ENCODE results near the gene ANKRD40.

The ANKRD40 gene

GRCh38 chr17:50668025-50668837, 39.5 kb downstream of the ANKRD40 start:
- DNase-seq (ENCODE audit: low spot score), result no peak

DNA sequence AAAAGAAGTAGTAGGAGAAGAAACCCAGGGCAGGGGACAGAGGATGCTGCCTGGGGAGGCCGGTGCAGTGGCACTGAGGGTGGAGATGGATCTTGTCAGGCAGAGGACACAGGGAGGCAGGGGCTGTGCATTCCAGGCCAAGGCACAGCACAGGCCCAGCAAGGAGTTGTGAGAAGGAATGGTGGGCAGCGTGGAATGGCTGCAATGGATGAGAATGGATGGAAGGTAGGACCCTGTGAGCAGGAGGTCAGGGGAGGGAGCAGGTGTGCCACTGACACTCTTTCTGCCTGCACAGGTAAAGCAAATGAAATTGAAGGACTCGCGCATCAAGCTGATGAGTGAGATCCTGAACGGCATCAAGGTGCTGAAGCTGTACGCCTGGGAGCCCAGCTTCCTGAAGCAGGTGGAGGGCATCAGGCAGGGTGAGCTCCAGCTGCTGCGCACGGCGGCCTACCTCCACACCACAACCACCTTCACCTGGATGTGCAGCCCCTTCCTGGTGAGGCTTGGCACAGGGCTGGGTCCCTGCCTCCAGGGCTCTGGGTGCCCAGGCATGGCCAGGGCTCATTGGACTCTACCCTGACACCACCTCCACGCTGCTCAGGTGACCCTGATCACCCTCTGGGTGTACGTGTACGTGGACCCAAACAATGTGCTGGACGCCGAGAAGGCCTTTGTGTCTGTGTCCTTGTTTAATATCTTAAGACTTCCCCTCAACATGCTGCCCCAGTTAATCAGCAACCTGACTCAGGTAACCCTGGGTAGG, 40.3 kb downstream of the ANKRD40 start:
- DNase-seq (ENCODE audit: low spot score), result no peak

GRCh38 chr17:50666316-50666715, 41.4 kb downstream of the ANKRD40 start:
- no peak for DNase-seq (ENCODE audit: low spot score)

DNA sequence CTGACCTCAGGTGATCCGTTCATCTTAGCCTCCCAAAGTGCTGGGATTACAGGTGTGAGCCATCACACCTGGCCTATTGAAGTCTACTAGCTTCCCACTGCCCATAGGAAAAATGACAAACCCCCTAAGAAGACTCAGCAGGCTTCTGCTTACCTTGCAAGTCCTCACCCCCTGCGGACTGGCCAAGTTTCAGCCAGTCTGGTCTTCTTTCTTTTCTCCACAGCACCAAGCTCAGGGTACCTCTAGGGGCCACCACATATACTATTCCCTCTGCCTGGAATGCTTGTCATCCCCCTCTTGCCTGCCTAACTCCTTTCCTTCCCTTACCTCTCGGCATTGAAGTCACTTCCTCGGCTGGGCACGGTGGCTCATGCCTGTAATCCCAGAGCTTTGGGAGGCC, 41.9 kb downstream of the ANKRD40 start:
- no peak for DNase-seq (ENCODE audit: low spot score)

GRCh38 chr17:50664788-50665458, 42.8 kb downstream of the ANKRD40 start:
- DNase-seq (ENCODE audit: low spot score), result no peak

- DNase-seq (ENCODE audit: low spot score), result no peak
These were observed 43.8 kb downstream of the ANKRD40 start for GRCh38 chr17:50663812-50664374.

GRCh38 chr17:50662632-50663225, 45.0 kb downstream of the ANKRD40 start:
- no peak for DNase-seq (ENCODE audit: low spot score)

- DNase-seq (ENCODE audit: low spot score), result no peak
These were observed 45.8 kb downstream of the ANKRD40 start for GRCh38 chr17:50661795-50662391.

- no peak for DNase-seq (ENCODE audit: low spot score)
These were observed 46.4 kb downstream of the ANKRD40 start for GRCh38 chr17:50661348-50661747.

DNA sequence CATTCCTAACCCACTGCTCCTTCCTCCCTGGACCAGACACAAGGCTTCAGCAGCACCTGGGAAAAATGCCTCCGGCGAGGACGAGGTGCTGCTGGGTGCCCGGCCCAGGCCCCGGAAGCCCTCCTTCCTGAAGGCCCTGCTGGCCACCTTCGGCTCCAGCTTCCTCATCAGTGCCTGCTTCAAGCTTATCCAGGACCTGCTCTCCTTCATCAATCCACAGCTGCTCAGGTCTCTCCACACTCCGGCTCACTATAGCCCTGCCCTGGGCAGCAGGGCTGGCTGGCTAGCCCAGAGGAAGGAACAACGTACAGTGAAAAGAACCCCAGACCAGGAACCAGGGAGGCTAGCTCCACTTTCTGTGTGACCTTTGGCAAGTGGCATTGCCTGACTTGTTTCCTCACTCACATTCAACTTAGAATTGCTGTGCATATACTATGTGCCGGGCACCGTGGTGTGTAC, 46.8 kb downstream of the ANKRD40 start:
- no peak for DNase-seq (ENCODE audit: low spot score)

- DNase-seq (ENCODE audit: low spot score), result no peak
These were observed 47.5 kb downstream of the ANKRD40 start for GRCh38 chr17:50660042-50660886.

DNA sequence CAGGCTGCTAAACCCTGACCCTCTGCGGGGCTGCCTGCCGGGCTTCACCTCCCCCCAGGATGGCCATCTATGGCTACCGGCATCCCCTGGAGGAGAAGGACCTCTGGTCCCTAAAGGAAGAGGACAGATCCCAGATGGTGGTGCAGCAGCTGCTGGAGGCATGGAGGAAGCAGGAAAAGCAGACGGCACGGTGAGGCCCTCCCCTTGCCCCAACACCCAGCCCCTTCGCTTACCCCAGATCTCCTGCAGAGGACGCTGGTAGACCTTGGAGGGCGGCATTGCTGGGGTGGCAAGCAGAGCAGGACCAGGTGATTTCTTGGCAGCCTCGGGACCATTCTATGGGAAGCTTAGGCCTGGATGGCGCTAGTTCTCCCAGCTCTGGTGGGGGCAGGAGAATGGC, 48.5 kb downstream of the ANKRD40 start:
- no peak for DNase-seq (ENCODE audit: low spot score)

DNA sequence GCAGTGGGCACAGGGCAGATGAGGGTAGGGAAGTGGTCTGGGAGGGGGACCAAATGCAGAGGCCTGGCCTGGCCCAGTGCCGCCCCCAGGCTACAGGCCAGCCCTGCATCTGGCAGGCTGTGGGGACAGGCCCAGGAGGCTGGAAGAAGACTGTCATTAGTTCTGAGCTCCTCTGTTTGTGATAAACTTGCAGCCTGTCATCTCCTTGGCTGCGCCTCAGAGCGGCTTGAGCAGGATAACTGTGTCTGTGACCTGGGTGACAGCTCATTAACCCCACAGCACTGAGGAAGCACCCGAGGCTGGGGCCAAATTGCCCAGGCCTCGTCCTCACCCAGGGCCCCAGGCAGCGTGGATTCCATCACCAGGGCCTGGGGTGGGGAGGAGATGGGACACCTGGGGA, 49.1 kb downstream of the ANKRD40 start:
- DNase-seq (ENCODE audit: low spot score), result no peak

DNA sequence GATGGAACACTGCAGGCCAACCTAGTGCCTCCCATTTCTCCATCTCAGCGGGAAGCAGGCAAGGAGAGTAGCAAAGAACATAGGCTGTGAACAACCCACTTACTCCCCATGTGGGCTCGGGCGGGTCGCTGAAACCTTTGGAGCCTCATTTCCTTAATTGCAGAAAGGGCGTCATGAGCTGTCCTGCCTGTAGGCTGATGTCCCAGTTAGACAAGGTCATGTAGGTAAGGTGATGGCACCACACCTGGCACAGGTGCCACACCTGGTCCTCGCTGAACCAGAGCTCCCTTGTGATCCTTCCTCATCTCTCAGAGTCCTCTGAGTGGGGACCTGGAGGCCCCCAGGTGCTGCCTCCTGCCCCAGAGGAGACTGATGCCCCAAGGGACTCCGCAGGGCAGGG, 50.1 kb downstream of the ANKRD40 start:
- DNase-seq (ENCODE audit: low spot score), result no peak

DNA sequence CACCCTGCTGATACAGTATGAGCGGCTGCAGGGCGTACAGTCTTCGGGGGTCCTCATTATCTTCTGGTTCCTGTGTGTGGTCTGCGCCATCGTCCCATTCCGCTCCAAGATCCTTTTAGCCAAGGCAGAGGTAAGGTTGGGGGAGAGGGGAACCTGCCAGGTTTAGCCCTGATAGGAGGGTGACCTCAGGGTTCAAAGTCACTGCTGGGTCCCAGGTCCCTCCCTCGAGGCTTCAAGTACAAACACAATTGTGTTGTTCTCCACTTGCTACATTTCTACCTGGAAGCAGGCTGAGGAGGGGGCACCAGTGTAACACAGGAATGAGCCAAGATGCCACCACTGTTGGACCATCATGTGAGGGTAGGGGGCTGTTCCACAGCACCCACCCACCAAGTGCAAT, 50.7 kb downstream of the ANKRD40 start:
- DNase-seq (ENCODE audit: low spot score), result no peak

- no peak for DNase-seq (ENCODE audit: low spot score)
These were observed 51.2 kb downstream of the ANKRD40 start for GRCh38 chr17:50656509-50656908.

- DNase-seq (ENCODE audit: low spot score), result no peak
These were observed 54.0 kb downstream of the ANKRD40 start for GRCh38 chr17:50653738-50654137.

DNA sequence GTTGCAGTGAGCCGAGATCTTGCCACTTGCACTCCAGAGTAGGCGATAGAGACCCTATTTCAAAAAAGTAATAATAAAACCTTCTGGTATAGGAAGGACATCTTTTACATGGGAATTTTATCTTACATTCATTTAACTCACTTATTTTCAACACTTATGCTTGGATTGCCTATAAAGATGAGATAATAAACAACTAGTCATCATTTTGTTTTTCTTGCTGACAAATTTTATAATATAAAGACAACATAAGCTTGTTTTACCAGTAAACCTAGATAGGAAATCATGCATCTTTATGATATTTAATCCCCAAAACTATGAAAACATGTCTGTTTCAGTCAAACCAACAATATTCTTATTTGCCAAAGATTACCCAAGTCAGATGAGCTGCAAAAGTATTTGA, 56.1 kb downstream of the ANKRD40 start:
- DNase-seq (ENCODE audit: low spot score), result no peak

- no peak for DNase-seq (ENCODE audit: low spot score)
These were observed 58.4 kb downstream of the ANKRD40 start for GRCh38 chr17:50649042-50649908.

- DNase-seq (ENCODE audit: low spot score), result no peak
These were observed 60.5 kb downstream of the ANKRD40 start for GRCh38 chr17:50647187-50647586.
